Measurements from ENCODE around the gene DNAAF9.

DNA sequence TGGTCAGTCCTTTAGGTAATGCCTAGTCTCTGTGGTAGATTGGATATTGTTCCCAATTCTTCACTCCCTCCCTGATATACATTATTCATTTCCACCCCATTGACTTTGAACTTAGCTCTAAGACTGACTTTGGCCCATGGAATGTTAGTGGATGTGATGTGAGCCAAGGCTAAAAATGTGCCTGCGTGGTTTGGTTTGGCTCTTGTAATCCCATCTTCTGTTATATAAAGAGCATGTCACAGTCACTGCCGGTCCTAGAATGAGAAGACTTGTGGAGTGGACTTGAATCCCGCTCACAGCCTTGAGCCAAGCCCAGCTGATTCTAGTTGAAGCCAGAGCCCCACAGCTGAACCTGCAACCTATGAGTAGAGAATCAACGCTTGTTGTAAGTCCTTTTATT is 23.6 kb upstream of the DNAAF9 start:
- TF ChIP-seq POLR2A (IDR thresholded peaks at IDR 0.05; ENCODE audit: low read depth, low read length) (no peak), CTCF (conservative IDR thresholded peaks at IDR 0.05; ENCODE audit: low read depth, low read length) (no peak), RAD21 (IDR thresholded peaks at IDR 0.05; ENCODE audit: low read length) (no peak)

Measured in IMR-90 (cell line).